Hypothalamus (tissue), 51 donors: Measurements from ENCODE around the gene NUDT15.

Experiments
- DNase-seq, 51 donors: peaks; one replicate each; lab custom pipeline; 2025; lab: John Stamatoyannopoulos, UW

The NUDT15 gene

DNA sequence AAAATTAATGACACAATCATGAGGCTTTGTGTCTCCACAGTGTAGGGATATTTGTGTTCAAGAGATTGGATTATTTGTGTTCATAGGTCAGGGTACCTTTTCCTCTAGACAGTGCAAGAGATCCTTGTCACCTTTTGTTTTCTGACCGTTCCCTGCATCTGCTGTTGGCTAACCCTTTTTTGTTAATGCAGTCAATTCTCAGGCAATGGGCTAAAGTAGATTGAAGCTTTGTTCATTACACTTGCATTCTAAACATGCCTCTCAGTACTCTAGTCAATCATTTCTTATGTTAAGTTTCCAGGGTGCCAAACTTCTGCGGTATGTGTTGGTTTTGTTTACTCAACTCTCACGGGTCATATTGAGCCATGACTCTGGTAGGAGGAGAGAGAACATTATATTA, 59.1 kb downstream of the NUDT15 start:
- no peak for DNase-seq
